ENCODE measurements around the gene CENPA.

GRCh38 chr2:26764078-26764887, 21.6 kb upstream of the CENPA start, which contains the start of gene SLC35F6:
- TF ChIP-seq, protein P1, sequence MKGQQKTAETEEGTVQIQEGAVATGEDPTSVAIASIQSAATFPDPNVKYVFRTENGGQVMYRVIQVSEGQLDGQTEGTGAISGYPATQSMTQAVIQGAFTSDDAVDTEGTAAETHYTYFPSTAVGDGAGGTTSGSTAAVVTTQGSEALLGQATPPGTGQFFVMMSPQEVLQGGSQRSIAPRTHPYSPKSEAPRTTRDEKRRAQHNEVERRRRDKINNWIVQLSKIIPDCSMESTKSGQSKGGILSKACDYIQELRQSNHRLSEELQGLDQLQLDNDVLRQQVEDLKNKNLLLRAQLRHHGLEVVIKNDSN (IDR thresholded peaks at IDR 0.05), result peak; percentile 99
- no peak for TF ChIP-seq RAD21 (IDR thresholded peaks at IDR 0.05; ENCODE audit: low read depth)
- TF ChIP-seq EP300 (IDR thresholded peaks at IDR 0.05; ENCODE audit: borderline replicate concordance), result no peak
- TF ChIP-seq, protein P2, sequence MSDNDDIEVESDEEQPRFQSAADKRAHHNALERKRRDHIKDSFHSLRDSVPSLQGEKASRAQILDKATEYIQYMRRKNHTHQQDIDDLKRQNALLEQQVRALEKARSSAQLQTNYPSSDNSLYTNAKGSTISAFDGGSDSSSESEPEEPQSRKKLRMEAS (IDR thresholded peaks at IDR 0.05), result peak; percentile 77
- no peak for TF ChIP-seq FOXM1 (IDR thresholded peaks at IDR 0.05; ENCODE audit: borderline replicate concordance, low read depth)
- peak; percentile 59 for TF ChIP-seq TAF1 (IDR thresholded peaks at IDR 0.05; ENCODE audit: low read depth)
- TF ChIP-seq, protein P3, sequence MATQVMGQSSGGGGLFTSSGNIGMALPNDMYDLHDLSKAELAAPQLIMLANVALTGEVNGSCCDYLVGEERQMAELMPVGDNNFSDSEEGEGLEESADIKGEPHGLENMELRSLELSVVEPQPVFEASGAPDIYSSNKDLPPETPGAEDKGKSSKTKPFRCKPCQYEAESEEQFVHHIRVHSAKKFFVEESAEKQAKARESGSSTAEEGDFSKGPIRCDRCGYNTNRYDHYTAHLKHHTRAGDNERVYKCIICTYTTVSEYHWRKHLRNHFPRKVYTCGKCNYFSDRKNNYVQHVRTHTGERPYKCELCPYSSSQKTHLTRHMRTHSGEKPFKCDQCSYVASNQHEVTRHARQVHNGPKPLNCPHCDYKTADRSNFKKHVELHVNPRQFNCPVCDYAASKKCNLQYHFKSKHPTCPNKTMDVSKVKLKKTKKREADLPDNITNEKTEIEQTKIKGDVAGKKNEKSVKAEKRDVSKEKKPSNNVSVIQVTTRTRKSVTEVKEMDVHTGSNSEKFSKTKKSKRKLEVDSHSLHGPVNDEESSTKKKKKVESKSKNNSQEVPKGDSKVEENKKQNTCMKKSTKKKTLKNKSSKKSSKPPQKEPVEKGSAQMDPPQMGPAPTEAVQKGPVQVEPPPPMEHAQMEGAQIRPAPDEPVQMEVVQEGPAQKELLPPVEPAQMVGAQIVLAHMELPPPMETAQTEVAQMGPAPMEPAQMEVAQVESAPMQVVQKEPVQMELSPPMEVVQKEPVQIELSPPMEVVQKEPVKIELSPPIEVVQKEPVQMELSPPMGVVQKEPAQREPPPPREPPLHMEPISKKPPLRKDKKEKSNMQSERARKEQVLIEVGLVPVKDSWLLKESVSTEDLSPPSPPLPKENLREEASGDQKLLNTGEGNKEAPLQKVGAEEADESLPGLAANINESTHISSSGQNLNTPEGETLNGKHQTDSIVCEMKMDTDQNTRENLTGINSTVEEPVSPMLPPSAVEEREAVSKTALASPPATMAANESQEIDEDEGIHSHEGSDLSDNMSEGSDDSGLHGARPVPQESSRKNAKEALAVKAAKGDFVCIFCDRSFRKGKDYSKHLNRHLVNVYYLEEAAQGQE (IDR thresholded peaks at IDR 0.05; ENCODE audit: low read depth), result no peak
- no peak for TF ChIP-seq YY1 (IDR thresholded peaks at IDR 0.05; ENCODE audit: low read depth)
- no peak for TF ChIP-seq EGR1 (IDR thresholded peaks at IDR 0.05)
